Spinal cord (tissue), 10 donors: ENCODE results near the gene SLC49A3. TPM values are rescaled to one million over a fixed set of nuclear protein-coding genes. Genes with fewer than 3 reads are reported as not detected.
A peak's percentile ranks its signal among the peaks of the same experiment; 100 is the strongest.

Experiments
- DNase-seq, 6 donors: peaks; one replicate each; pipeline versions ENCODE4 v3.0.0 to v3.0.0-alpha.2; 2013 to 2015; ENCODE audit warnings: low spot score in 6 of 6, low read depth in 4 of 6
- H3K27ac ChIP-seq: one replicate; pipeline ENCODE4 v1.5.1; 2013; ENCODE audit warnings: low read depth, low read length, control low read depth
- H3K27me3 ChIP-seq: one replicate; pipeline ENCODE4 v1.6.1; 2013; ENCODE audit warnings: low read length; ENCODE audit not compliant: control insufficient read depth, insufficient read depth
- H3K36me3 ChIP-seq: one replicate; pipeline ENCODE4 v1.6.1; 2013; ENCODE audit warnings: low read length; ENCODE audit not compliant: control insufficient read depth, insufficient read depth
- H3K4me1 ChIP-seq: one replicate; pipeline ENCODE4 v1.6.1; 2013; ENCODE audit warnings: low read length; ENCODE audit not compliant: control insufficient read depth, insufficient read depth
- H3K4me3 ChIP-seq: one replicate; pipeline ENCODE4 v1.5.1; 2013; ENCODE audit warnings: low read depth, low read length, control low read depth
- H3K9me3 ChIP-seq: one replicate; pipeline ENCODE4 v1.6.1; 2013; ENCODE audit warnings: low read length; ENCODE audit not compliant: control insufficient read depth, insufficient read depth
- WGBS: methylation state at CpG from one replicate; pipeline ENCODE4 v1.1.5; 2013; ENCODE audit warnings: missing lambda C conversion rate; ENCODE audit not compliant: insufficient coverage; 5-methylcytosine and 5-hydroxymethylcytosine counted together
- polyA plus RNA-seq, 2 donors: library from polyadenylated mRNA; unstranded; fragments of 120-200 nt; gene quantifications; one replicate each; pipeline ENCODE4 v1.2.1, GENCODE V29; 2013; ENCODE audit not compliant: insufficient read length in 2 of 2
- total RNA-seq, 2 donors: library from RNA; depleted of rRNA in 1 of 2; stranded (reverse); fragments of 120-200 nt in 1 of 2; fragments of >200 nt in 1 of 2; gene quantifications; one replicate each; pipeline versions ENCODE4 v1.2.3 to v1.2.4, GENCODE V29; 2013 to 2014
- donor health status: healthy.

The SLC49A3 gene
- total and polyA plus RNA-seq, 4 donors: 1.6 to 6.4 (median 3.4) TPM

DNA sequence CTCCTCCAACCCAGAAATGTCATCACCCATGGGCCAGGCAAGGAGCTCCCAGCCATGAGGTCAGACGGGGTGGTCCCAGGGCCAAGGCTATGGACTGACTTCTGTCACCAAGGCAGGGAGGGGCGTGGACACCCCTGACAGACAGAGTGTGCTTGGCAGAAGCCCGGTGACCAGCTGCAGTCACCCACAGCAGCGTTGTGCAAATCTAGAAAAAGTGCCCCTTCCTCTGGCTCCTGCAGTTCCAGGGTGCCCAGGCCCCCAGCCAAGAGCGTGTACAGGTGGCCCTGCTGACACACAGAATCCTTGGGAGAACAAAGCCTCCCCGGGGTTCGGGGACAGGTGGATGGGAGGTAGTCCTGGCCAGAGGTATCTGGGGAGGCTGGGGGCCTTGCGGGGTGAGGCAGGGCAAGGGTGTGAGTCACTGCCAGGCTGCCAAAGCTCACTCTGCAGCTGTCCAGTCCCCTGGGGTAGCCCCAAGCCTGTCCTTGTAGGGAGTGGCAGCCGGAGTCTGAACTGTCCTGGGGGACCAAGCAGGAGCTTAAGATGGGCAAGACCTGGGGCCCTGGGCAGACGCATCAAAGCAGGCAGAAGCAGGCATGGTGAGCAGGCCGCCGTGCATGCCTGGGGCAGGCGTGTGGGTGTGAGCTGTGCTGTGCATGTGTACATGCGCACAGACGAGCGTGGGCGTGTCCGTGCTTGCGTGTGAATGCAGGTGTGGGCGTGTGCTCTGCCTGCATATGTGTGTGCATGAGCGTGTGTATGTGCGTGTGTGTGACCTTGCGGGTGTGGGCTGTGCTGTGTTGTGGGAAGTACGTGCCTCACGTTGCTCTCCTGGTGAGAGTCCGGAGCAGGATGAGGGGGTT lies 11.3 kb downstream of the SLC49A3 start:
- H3K27ac ChIP-seq: no peak overlapping the region
- peaks cover 45% of the 10 kb centered on the region for H3K4me1 ChIP-seq

DNA sequence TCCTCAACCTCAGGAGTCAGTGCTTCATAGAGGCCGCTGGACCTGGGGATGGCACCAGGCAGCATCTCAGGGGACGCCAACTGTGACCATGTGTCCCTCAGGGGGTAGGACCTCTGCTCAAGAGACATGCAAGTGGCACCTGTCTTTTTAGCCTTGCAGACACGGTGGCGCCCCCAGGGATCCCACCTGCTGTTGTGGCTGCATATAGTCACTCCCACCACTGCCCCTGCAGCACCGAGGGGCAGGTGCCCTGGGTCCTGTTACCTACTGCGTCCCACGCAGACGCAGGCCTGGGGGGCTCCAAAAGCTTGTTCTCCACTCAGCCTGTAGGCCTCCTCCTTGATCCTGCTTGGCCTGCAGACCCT lies 12.1 kb downstream of the SLC49A3 start:
- no peaks in the 10 kb centered on the region for H3K9me3 ChIP-seq
- 89% methylated on average over 8 of the region's 8 CpGs for WGBS
- no peak overlapping the region for H3K4me3 ChIP-seq
- H3K27ac ChIP-seq: no peak overlapping the region
- H3K27me3 ChIP-seq: no peaks in the 10 kb centered on the region
- DNase-seq: no peak
- H3K36me3 ChIP-seq: peaks cover 22% of the 10 kb centered on the region
- peaks cover 39% of the 10 kb centered on the region for H3K4me1 ChIP-seq

More for the DNA sequence above, 11.3 kb downstream of the SLC49A3 start:
- Histone ChIP-seq H3K9me3 (no peaks in the 10 kb centered on the region), H3K36me3 (peaks cover 14% of the 10 kb centered on the region), H3K4me3 (no peak overlapping the region), H3K27me3 (no peaks in the 10 kb centered on the region)
- 80% methylated on average over 22 of the region's 26 CpGs for WGBS
- no peak for DNase-seq

DNA sequence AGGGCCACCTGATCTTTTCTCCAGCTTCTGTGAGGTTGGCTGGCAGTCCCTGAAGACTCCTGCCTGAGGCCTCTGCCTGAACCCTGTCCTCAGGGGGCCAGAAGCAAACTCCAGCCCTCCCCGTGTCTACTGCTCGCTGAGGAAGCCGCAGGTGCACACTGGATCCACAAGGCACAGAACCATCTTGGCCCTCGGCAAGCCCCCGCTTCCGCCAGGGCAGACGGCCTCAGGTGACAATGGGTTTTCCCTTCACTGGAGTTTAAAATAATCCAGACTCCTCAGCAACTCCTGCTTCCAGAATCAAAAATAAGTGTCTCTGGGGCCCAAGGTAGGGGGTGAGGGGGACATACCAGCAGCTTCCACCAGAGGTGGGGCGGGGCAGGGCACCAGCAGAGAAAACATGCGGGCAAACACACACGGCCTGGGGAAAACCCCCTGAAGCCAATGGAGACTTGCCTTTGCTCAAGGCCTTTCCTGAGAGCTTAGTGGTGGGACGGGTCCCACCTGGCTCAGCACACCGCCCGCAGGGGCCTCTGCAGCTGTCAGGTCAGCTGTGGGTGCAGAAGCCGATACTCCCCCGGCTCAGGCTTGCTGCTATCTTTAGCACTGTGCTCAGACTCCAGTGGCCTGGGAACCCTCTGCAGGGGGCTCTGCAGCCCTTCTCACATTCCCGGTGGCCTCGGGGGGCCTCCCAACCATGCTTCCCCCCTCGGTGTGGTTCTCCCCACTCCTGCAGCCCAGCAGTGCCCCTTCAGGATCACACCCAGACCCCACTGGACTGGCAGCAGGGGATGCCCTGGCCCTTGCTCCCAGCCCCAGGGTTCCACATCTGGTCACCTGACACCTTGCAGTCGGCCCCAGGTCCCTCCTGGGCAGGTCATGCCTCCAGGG lies 12.7 kb downstream of the SLC49A3 start:
- no peaks in the 10 kb centered on the region for H3K9me3 ChIP-seq
- H3K4me3 ChIP-seq: no peak overlapping the region
- H3K27me3 ChIP-seq: no peaks in the 10 kb centered on the region
- peaks cover 39% of the 10 kb centered on the region for H3K4me1 ChIP-seq
- DNase-seq: no peak
- peaks cover 29% of the 10 kb centered on the region for H3K36me3 ChIP-seq
- 80% methylated on average over 19 of the region's 19 CpGs for WGBS
- H3K27ac ChIP-seq: no peak overlapping the region

DNA sequence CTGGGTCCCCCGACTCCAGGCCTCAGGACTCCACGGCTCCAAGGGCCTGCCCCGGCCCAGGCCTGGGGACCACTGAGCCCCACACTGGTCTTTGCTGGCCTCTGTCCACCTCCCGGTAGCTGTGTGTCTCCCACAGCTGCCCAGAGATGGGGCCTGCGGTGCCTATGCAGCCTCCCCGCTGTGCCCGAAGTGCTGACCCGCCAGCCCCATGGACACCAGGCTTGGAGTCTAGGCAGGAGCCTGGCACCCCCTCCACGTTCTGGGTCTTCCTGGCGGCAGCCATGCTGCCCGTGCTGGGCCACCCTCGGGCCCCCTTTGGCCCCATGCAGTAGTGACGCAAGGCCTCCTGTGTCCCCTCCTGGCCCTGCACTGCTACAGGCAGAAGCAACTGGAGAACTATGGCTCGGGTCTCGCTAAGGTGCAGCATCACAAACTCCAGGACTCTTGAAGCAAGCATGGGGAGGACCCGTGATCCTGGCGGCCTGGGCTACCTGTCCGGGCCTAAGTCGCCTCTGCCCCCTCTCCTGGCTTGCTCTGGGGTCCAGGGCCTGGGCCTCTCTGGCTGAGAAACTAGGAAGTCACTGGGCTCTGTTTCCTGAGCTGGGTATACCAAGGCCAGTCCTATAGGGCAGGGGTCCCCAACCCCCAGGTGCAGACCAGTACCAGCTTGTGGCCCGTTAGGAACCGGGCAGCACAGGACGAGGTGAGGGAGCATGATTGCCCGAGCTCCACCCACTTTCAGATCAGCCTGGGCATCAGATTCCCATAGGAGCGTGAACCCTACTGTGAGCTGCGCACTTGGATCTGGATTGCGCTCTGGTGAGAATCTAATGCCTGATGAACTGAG lies 13.7 kb downstream of the SLC49A3 start:
- Histone ChIP-seq H3K4me1 (peaks cover 29% of the 10 kb centered on the region), H3K36me3 (peaks cover 36% of the 10 kb centered on the region), H3K27ac (peak overlapping the region; percentile 57), H3K4me3 (peak overlapping the region; percentile 67), H3K9me3 (no peaks in the 10 kb centered on the region), H3K27me3 (no peaks in the 10 kb centered on the region)
- DNase-seq: no peak
- WGBS: 72% methylated on average over 23 of the region's 26 CpGs

DNA sequence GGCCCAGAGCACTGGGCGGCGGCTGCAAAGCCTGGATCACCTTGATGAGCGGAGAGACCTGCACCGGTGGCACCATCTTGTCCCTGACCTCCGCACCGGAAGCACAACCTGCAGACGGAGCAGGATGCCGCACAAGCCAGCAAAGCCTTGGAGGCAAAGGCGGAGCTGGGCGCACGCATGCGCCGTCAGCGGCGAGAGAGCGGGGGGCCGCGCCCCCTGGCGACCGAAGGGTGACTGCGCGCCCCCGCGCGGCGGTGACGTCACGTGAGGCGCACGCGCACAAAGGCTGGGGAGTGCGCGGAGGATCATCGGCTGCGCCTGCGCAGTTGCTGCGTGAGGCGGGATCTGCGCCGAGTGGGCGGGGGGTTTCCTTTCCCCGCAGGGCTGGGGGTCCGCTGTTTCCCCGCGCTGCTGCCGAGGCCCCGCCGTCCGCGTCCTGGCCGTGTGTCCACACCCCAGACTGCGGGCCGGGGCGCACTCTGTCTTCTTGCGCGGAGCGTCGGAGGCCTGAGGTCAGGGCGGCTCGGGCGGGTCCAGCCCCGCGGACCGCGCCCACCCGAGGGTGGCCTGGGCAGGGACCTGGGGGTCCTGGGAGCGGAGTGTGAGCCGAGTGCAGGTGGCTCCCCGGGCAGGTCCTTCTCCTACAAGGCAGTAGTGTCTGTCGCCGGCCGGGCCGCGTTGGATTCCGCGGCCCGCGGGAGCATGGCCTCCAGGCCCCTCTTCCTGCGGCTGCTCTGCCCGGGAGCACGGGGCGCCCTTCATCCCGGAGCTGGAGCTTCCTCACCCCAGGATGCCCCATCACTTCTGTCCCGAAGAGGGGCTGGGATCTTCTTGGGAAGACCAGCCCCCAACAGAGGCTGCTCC lies 14.5 kb downstream of the SLC49A3 start, which contains the start of the genes ATP5ME and MYL5:
Gene ATP5ME (minus strand): TSS at position 105 of the 864 bp plus-strand sequence. CDS start 29 bp downstream, at position 76.
Gene MYL5 (plus strand): TSS at position 371 of the 864 bp plus-strand sequence. CDS start 3,485 bp downstream, outside the sequence.
- Histone ChIP-seq H3K27me3 (no peaks in the 10 kb centered on the region), H3K36me3 (peaks cover 36% of the 10 kb centered on the region), H3K9me3 (no peaks in the 10 kb centered on the region), H3K4me1 (peaks cover 25% of the 10 kb centered on the region), H3K4me3 (peak within 1 kb of the TSS; percentile 67), H3K27ac (peak within 1 kb of the TSS; percentile 57)
- WGBS: under 1% methylated on average over 84 of the region's 84 CpGs
- peak; percentile 90 to 99 (median 96) for DNase-seq

DNA sequence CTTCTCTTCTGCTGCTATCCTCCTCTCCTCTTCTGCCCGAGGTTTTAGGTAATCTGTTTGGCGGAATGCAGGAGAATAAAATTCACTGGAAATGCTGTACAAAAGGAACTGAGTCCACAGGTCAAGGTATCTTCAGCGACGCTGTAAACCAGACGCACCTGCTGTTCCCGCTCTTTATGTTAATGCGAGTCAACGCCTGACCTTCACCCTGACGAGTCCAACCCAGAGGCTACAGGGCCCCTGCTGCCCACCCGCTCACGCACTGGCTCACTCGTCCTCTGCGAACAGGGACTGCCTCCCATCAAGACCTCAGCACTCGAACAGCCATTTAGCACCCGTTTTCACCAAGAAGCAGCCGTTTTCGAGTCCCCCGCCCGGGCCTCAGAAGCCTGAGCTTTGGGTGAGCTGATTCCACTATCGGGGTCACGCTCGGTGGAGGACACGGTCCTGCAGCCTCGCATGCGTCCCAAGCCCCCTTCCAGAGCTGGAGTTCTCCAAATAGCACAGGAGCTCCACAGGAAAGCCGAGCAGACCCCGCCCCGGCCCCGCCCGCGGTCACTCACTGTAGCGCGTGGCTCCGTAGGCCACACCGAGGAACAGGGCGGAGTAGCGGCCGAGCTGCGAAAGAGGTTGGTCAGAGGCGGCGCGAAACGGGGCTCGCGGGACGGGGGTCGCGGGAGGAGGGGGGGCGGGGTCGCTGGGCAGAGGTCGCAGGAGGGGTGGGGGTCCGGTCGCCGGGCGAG lies 15.4 kb downstream of the SLC49A3 start:
- peaks cover 25% of the 10 kb centered on the region for H3K4me1 ChIP-seq
- WGBS: 4% methylated on average over 50 of the region's 55 CpGs
- H3K4me3 ChIP-seq: peak overlapping the region; percentile 65
- no peaks in the 10 kb centered on the region for H3K9me3 ChIP-seq
- DNase-seq: peak in 1 of 6 donors; percentile 32
- no peaks in the 10 kb centered on the region for H3K27me3 ChIP-seq
- peaks cover 36% of the 10 kb centered on the region for H3K36me3 ChIP-seq
- no peak overlapping the region for H3K27ac ChIP-seq

DNA sequence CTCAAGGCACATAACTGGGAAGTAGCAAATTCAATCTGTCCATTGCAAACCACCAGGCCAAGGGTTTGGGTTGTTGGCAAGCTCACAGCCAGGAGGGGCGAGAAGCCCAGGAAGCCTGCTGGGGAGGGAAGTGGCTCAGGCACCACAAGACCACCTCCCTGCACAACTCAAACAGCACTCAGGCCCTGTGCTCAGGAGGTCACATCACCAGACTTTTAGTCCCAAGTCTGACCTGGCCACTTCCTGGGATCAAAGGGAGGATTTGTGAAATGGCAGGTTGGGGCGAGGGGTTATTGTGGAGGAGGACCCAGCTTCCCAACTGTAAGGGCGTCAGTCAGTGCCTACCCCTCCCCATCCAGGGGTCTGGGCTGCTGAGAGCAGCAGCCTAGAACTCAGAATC lies 17.2 kb downstream of the SLC49A3 start:
- Histone ChIP-seq H3K9me3 (no peaks in the 10 kb centered on the region), H3K36me3 (peaks cover 41% of the 10 kb centered on the region), H3K27ac (no peak overlapping the region), H3K4me1 (peaks cover 25% of the 10 kb centered on the region), H3K4me3 (no peak overlapping the region), H3K27me3 (no peaks in the 10 kb centered on the region)
- no peak for DNase-seq
- no CpG with 5 or more reads among the region's 3 CpGs for whole genome bisulfite sequencing
